A673 (cell line): ENCODE results near the gene CLCF1.

Source experiments
- CTCF ChIP-seq: fragments of 300-800, 200-600 bp; sonication (generic); conservative IDR thresholded peaks from 2 replicates; pipeline ENCODE4 v1.5.1; 2017; ENCODE audit warnings: low read depth, mild to moderate bottlenecking, antibody characterized with exemption, low read length, moderate library complexity, mixed read lengths
- EZH2 ChIP-seq: fragments of 200-600 bp; sonication (generic); IDR thresholded peaks from 2 replicates; pipeline ENCODE4 v1.6.1; 2017; ENCODE audit warnings: borderline replicate concordance, low read depth, mild to moderate bottlenecking, mixed read lengths, antibody characterized with exemption, low read length; ENCODE audit not compliant: poor library complexity, severe bottlenecking

GRCh38 chr11:67398661-67399563 is 25.5 kb upstream of the CLCF1 start:
- no peak for TF ChIP-seq CTCF
- no peak for TF ChIP-seq EZH2
